ENCODE data around the gene NR4A3. TPM values are rescaled to one million over a fixed set of nuclear protein-coding genes. Genes with fewer than 3 reads are reported as not detected.

The NR4A3 gene
- 2.2 and 2.4 TPM in 2 replicates for total RNA-seq
- polyA plus RNA-seq: 2.9 and 6.1 TPM in 2 replicates

DNA sequence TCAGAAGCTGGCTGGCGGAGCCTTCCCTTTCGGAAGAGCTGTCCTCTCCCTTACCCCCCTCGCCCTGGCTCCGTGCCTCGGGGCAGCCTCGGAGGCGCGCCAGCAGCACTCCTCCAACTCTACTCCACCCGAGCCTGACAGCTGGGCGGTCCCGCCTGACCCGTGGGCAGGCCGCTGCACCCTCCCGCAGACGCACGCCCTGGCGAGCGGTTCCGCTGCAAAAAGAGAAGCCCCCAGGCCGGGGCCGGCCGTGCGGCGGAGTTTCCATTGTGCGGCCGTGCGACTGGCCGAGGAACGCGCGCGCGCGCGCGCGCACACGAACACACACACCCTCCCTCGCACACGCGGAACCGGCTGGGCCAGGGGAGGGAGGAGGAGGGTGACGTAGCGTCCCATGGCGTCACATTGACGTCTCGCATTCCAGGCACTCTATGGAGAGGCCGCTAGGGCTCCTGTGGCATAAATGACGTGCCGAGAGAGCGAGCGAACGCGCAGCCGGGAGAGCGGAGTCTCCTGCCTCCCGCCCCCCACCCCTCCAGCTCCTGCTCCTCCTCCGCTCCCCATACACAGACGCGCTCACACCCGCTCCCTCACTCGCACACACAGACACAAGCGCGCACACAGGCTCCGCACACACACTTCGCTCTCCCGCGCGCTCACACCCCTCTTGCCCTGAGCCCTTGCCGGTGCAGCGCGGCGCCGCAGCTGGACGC, at the start of gene NR4A3:
Gene NR4A3, plus strand, starts transcription at position 490 of the 713 bp plus-strand sequence. CDS start 6,158 bp downstream, outside the sequence.
- H3K4me1 ChIP-seq (ENCODE audit: insufficient read depth): peaks cover 32% of the 10 kb centered on the region
- H3K79me2 ChIP-seq: peaks cover 13% of the 10 kb centered on the region
- no peaks in the 10 kb centered on the region for H4K20me1 ChIP-seq (ENCODE audit: insufficient read depth, poor library complexity, severe bottlenecking)
- no peaks in the 10 kb centered on the region for H3K9me2 ChIP-seq (replicated peaks; ENCODE audit: insufficient read depth)
- 3% methylated on average over 50 of the region's 75 CpGs for WGBS (ENCODE audit: low lambda C conversion rate, missing lambda C conversion rate)
- H3K9me3 ChIP-seq (ENCODE audit: low read depth): no peaks in the 10 kb centered on the region
- peak within 1 kb of the TSS; percentile 77 for H2AFZ ChIP-seq
- peaks cover 39% of the 10 kb centered on the region for H3K27me3 ChIP-seq
- no peak for TF ChIP-seq EZH2 (IDR thresholded peaks at IDR 0.05; ENCODE audit: borderline replicate concordance)
- H3K36me3 ChIP-seq (replicated peaks; ENCODE audit: insufficient read depth, low read depth): no peaks in the 10 kb centered on the region
- peak within 1 kb of the TSS; percentile 87 for H3K4me3 ChIP-seq
- H3K27ac ChIP-seq: peak within 1 kb of the TSS; percentile 89
- peak; percentile 96 for DNase-seq (ENCODE audit: low spot score)
- H3K4me2 ChIP-seq: peak within 1 kb of the TSS; percentile 94

DNA sequence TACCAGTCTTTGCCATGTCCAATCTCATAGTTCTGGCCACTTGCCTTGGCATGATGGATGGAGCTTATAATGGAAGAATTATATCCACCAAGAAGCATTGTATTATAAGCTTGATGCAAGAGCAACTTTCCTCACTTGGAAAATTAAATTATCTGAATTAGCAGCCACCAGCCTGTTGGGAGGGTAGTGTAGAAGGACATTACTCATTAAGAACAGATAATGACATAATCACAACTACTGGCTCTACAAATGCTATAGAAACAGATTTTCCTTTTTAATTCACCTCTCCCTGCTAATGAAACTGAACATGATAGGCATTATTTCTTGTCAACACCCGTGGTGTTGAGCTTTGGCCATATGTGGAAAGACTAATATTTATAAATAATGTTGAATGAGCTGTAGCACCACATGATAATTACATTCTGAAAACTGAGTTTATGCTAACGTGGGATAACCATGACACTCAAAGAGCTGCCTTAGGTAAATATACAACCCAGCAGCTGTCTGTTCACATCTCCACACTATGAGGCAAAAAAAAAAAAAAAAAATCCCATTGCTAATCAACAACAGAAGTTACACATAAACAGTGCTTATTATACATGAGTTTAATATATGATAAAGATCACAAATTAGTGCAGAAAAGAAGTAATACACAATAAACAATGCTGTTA, 48.1 kb upstream of the NR4A3 start:
- H3K4me3 ChIP-seq: no peak overlapping the region
- no peaks in the 10 kb centered on the region for H3K36me3 ChIP-seq (replicated peaks; ENCODE audit: insufficient read depth, low read depth)
- H3K27me3 ChIP-seq: no peaks in the 10 kb centered on the region
- no peaks in the 10 kb centered on the region for H4K20me1 ChIP-seq (ENCODE audit: insufficient read depth, poor library complexity, severe bottlenecking)
- no peak overlapping the region for H2AFZ ChIP-seq
- no peak for DNase-seq (ENCODE audit: low spot score)
- H3K9me2 ChIP-seq (replicated peaks; ENCODE audit: insufficient read depth): no peaks in the 10 kb centered on the region
- 73% methylated on average over 2 of the region's 2 CpGs for WGBS (ENCODE audit: low lambda C conversion rate, missing lambda C conversion rate)
- no peak overlapping the region for H3K4me2 ChIP-seq
- H3K27ac ChIP-seq: no peak overlapping the region
- H3K9me3 ChIP-seq (ENCODE audit: low read depth): no peaks in the 10 kb centered on the region
- H3K79me2 ChIP-seq: no peaks in the 10 kb centered on the region
- TF ChIP-seq, protein P1, sequence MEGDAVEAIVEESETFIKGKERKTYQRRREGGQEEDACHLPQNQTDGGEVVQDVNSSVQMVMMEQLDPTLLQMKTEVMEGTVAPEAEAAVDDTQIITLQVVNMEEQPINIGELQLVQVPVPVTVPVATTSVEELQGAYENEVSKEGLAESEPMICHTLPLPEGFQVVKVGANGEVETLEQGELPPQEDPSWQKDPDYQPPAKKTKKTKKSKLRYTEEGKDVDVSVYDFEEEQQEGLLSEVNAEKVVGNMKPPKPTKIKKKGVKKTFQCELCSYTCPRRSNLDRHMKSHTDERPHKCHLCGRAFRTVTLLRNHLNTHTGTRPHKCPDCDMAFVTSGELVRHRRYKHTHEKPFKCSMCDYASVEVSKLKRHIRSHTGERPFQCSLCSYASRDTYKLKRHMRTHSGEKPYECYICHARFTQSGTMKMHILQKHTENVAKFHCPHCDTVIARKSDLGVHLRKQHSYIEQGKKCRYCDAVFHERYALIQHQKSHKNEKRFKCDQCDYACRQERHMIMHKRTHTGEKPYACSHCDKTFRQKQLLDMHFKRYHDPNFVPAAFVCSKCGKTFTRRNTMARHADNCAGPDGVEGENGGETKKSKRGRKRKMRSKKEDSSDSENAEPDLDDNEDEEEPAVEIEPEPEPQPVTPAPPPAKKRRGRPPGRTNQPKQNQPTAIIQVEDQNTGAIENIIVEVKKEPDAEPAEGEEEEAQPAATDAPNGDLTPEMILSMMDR (IDR thresholded peaks at IDR 0.05; ENCODE audit: poor library complexity): no peak
- TF ChIP-seq EZH2 (IDR thresholded peaks at IDR 0.05; ENCODE audit: borderline replicate concordance) (no peak), EZH2phosphoT487 (IDR thresholded peaks at IDR 0.05; ENCODE audit: low read depth, severe bottlenecking, unreplicated experiment) (no peak)
- H3K4me1 ChIP-seq (ENCODE audit: insufficient read depth): no peaks in the 10 kb centered on the region

DNA sequence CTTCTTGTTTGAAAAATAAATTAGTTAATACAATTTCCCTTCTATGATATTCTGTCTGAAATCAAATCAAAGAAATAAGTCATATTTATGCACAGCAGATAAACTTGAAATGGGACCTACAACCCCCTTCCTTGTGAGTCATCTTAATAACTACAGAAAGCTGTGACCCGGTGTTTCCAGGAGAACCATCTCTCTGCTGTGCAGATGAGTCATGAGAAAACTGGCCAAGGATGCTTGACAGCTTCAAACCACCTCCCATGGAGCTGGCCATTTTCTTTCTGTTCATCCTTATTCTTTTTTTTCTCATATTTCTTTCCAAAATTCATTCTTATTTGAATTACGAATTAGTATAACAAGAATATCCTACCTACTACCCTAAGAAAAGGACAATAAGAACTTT, 43.4 kb upstream of the NR4A3 start:
- Histone ChIP-seq H3K36me3 (replicated peaks; ENCODE audit: insufficient read depth, low read depth) (no peaks in the 10 kb centered on the region), H3K79me2 (no peaks in the 10 kb centered on the region), H3K4me2 (no peak overlapping the region), H3K9me3 (ENCODE audit: low read depth) (no peaks in the 10 kb centered on the region), H3K9me2 (replicated peaks; ENCODE audit: insufficient read depth) (no peaks in the 10 kb centered on the region), H3K4me1 (ENCODE audit: insufficient read depth) (no peaks in the 10 kb centered on the region), H4K20me1 (ENCODE audit: insufficient read depth, poor library complexity, severe bottlenecking) (no peaks in the 10 kb centered on the region), H3K27me3 (no peaks in the 10 kb centered on the region), H3K4me3 (no peak overlapping the region), H3K27ac (no peak overlapping the region), H2AFZ (no peak overlapping the region)
- WGBS (ENCODE audit: low lambda C conversion rate, missing lambda C conversion rate): 83% methylated on average over 2 of the region's 2 CpGs
- TF ChIP-seq EZH2phosphoT487 (IDR thresholded peaks at IDR 0.05; ENCODE audit: low read depth, severe bottlenecking, unreplicated experiment) (no peak), EZH2 (IDR thresholded peaks at IDR 0.05; ENCODE audit: borderline replicate concordance) (no peak)
- TF ChIP-seq, protein P1 (IDR thresholded peaks at IDR 0.05; ENCODE audit: poor library complexity): no peak
- DNase-seq (ENCODE audit: low spot score): peak; percentile 10

DNA sequence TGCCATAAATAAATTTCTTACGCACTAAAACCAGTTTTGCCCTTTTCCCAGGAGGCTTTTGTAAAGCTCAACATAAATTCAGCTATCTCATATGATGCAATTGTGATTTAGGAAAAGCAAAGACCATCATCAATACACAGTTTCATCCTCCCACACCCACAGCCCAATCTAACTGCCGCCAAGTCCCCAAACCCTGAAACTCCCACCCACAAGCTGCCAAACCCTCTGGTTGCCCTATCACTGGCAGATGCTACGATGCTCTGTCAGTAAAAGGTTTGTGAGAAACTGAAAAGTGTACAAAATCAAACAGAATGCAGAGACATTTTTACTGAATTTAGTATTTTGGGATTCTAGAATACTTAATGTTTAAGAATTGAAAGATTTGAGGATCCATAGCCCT, 42.8 kb upstream of the NR4A3 start:
- Histone ChIP-seq H2AFZ (no peak overlapping the region), H3K4me2 (no peak overlapping the region), H3K9me3 (ENCODE audit: low read depth) (no peaks in the 10 kb centered on the region), H3K36me3 (replicated peaks; ENCODE audit: insufficient read depth, low read depth) (no peaks in the 10 kb centered on the region), H3K4me3 (no peak overlapping the region), H3K9me2 (replicated peaks; ENCODE audit: insufficient read depth) (no peaks in the 10 kb centered on the region), H3K4me1 (ENCODE audit: insufficient read depth) (no peaks in the 10 kb centered on the region), H4K20me1 (ENCODE audit: insufficient read depth, poor library complexity, severe bottlenecking) (no peaks in the 10 kb centered on the region), H3K79me2 (no peaks in the 10 kb centered on the region), H3K27me3 (no peaks in the 10 kb centered on the region), H3K27ac (no peak overlapping the region)
- DNase-seq (ENCODE audit: low spot score): no peak
- WGBS (ENCODE audit: low lambda C conversion rate, missing lambda C conversion rate): 95% methylated on average over 3 of the region's 3 CpGs
- TF ChIP-seq, protein P1 (IDR thresholded peaks at IDR 0.05; ENCODE audit: poor library complexity): no peak
- TF ChIP-seq EZH2phosphoT487 (IDR thresholded peaks at IDR 0.05; ENCODE audit: low read depth, severe bottlenecking, unreplicated experiment) (no peak), EZH2 (IDR thresholded peaks at IDR 0.05; ENCODE audit: borderline replicate concordance) (no peak)

Measured in hepatocyte (in vitro differentiated cells).